Measurements from ENCODE around the gene FBRSL1. TPM values are rescaled to one million over a fixed set of nuclear protein-coding genes. Genes with fewer than 3 reads are reported as not detected.

Gene FBRSL1
- total and polyA plus RNA-seq, 9 donors: 6.9 to 72.9 (median 54.2) TPM

GRCh38 chr12:132503618-132504204, 13.8 kb downstream of the FBRSL1 start:
- Histone ChIP-seq H3K9me3 (replicated peaks; ENCODE audit: control insufficient read depth, low read depth, low read length) (no peaks in the 10 kb centered on the region), H3K4me3 (ENCODE audit: low read length) (no peak overlapping the region), H3K4me1 (ENCODE audit: control insufficient read depth, insufficient read depth, low read length) (peaks cover 89% of the 10 kb centered on the region), H3K27me3 (ENCODE audit: control insufficient read depth, insufficient read depth, low read length) (no peaks in the 10 kb centered on the region), H3K27ac (ENCODE audit: low read length) (no peak overlapping the region), H3K36me3 (ENCODE audit: control insufficient read depth, insufficient read depth, low read length) (peaks cover 8% of the 10 kb centered on the region)
- peak; percentile 78 for DNase-seq
- 30% methylated on average over 5 of the region's 5 CpGs for WGBS (ENCODE audit: insufficient coverage)

GRCh38 chr12:132505105-132505851, 15.3 kb downstream of the FBRSL1 start:
- Histone ChIP-seq H3K9me3 (replicated peaks; ENCODE audit: control insufficient read depth, low read depth, low read length) (no peaks in the 10 kb centered on the region), H3K27me3 (ENCODE audit: control insufficient read depth, insufficient read depth, low read length) (no peaks in the 10 kb centered on the region), H3K4me3 (ENCODE audit: low read length) (no peak overlapping the region), H3K4me1 (ENCODE audit: control insufficient read depth, insufficient read depth, low read length) (peaks cover 73% of the 10 kb centered on the region), H3K36me3 (ENCODE audit: control insufficient read depth, insufficient read depth, low read length) (peaks cover 14% of the 10 kb centered on the region), H3K27ac (ENCODE audit: low read length) (peak overlapping the region; percentile 45)
- WGBS (ENCODE audit: insufficient coverage): 68% methylated on average over 25 of the region's 27 CpGs
- no peak for DNase-seq

DNA sequence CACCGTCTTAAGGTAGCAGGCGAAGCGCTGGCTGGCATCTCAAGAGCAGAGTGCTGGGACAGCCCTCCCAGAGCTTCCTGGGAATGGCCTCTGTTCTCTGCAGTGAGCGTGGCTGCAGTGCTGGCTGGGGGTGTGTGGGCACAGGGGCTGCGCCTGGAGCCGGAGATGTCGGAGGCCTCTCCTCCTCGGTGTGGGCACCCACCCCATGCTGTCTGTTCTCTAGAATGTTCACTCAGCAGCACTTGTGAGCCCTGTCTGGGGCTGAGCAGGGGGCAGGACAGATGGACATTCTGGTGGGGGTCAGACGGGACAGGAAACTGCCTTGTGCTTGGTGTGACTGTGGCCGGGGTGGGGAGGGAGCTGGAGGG, 15.9 kb downstream of the FBRSL1 start:
- WGBS (ENCODE audit: insufficient coverage): 45% methylated on average over 5 of the region's 10 CpGs
- Histone ChIP-seq H3K4me1 (ENCODE audit: control insufficient read depth, insufficient read depth, low read length) (peaks cover 68% of the 10 kb centered on the region), H3K27me3 (ENCODE audit: control insufficient read depth, insufficient read depth, low read length) (no peaks in the 10 kb centered on the region), H3K27ac (ENCODE audit: low read length) (peak overlapping the region; percentile 45), H3K36me3 (ENCODE audit: control insufficient read depth, insufficient read depth, low read length) (peaks cover 19% of the 10 kb centered on the region), H3K4me3 (ENCODE audit: low read length) (no peak overlapping the region), H3K9me3 (replicated peaks; ENCODE audit: control insufficient read depth, low read depth, low read length) (no peaks in the 10 kb centered on the region)
- DNase-seq: no peak

DNA sequence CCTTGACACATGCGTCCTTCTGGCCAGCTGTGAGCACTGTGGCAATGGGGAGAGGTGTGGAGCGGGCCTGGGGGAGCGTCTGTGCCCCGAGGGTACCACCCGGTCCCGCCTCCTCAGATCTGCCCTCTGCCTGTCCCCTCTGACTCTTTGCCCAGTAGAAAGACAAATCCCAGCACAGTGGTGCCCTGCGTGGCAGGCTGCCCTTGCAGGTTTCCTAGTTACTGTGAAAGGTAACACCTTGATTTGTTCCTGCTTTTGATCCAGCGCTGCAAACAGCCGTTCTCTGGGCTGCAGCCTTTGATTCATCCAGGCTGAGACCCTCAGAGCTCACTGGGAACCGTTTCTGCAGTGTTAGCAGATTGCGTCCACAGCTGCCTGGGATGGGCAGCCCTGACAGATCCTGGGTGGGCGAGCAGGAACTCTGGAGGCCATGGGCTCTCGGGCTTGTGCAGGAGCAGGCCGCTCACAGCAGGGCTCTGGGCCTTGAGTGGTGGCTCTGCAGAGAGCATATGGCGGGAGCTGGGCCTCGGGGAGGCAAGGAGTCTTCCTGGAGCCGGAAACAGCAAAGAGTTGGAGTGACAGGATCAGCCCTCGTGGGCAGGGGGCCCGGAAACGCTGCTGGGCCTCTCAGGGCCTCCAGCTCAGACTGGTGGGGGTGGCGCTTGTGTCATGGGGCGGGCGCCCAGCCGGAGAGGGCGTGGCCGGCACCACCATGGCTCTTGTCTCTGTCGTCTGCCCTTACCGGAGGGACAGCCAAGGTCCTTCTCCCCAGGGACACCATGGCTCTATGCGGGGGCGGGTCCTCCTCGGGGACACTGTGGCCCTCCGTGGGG, 16.6 kb downstream of the FBRSL1 start:
- 14% methylated on average over 29 of the region's 32 CpGs for WGBS (ENCODE audit: insufficient coverage)
- H3K4me3 ChIP-seq (ENCODE audit: low read length): no peak overlapping the region
- H3K4me1 ChIP-seq (ENCODE audit: control insufficient read depth, insufficient read depth, low read length): peaks cover 65% of the 10 kb centered on the region
- DNase-seq: peak; percentile 91
- H3K36me3 ChIP-seq (ENCODE audit: control insufficient read depth, insufficient read depth, low read length): peaks cover 19% of the 10 kb centered on the region
- H3K27ac ChIP-seq (ENCODE audit: low read length): peak overlapping the region; percentile 87
- no peaks in the 10 kb centered on the region for H3K9me3 ChIP-seq (replicated peaks; ENCODE audit: control insufficient read depth, low read depth, low read length)
- H3K27me3 ChIP-seq (ENCODE audit: control insufficient read depth, insufficient read depth, low read length): no peaks in the 10 kb centered on the region

DNA sequence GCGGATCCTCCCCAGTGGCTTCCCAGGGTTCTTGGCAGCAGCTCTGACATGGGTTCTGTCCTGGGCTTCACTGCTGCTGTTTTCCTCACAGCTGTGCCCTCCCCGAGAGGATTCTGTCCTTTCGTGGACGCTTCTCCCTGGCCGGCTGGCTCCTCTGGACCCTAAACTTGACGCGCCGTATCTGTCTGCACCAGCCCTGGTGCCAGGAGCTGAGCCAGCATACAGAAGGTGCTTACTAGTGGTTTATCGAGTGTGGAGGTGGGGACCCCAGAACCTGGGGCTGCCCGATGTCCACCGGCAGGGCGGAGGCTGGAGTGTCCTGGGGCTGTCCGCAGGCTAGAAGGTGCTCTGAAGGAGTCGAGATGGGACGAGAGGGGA, 17.2 kb downstream of the FBRSL1 start:
- Histone ChIP-seq H3K9me3 (replicated peaks; ENCODE audit: control insufficient read depth, low read depth, low read length) (no peaks in the 10 kb centered on the region), H3K4me1 (ENCODE audit: control insufficient read depth, insufficient read depth, low read length) (peaks cover 63% of the 10 kb centered on the region), H3K27ac (ENCODE audit: low read length) (peak overlapping the region; percentile 87), H3K27me3 (ENCODE audit: control insufficient read depth, insufficient read depth, low read length) (no peaks in the 10 kb centered on the region), H3K4me3 (ENCODE audit: low read length) (no peak overlapping the region), H3K36me3 (ENCODE audit: control insufficient read depth, insufficient read depth, low read length) (peaks cover 23% of the 10 kb centered on the region)
- no peak for DNase-seq
- 65% methylated on average over 15 of the region's 15 CpGs for WGBS (ENCODE audit: insufficient coverage)

DNA sequence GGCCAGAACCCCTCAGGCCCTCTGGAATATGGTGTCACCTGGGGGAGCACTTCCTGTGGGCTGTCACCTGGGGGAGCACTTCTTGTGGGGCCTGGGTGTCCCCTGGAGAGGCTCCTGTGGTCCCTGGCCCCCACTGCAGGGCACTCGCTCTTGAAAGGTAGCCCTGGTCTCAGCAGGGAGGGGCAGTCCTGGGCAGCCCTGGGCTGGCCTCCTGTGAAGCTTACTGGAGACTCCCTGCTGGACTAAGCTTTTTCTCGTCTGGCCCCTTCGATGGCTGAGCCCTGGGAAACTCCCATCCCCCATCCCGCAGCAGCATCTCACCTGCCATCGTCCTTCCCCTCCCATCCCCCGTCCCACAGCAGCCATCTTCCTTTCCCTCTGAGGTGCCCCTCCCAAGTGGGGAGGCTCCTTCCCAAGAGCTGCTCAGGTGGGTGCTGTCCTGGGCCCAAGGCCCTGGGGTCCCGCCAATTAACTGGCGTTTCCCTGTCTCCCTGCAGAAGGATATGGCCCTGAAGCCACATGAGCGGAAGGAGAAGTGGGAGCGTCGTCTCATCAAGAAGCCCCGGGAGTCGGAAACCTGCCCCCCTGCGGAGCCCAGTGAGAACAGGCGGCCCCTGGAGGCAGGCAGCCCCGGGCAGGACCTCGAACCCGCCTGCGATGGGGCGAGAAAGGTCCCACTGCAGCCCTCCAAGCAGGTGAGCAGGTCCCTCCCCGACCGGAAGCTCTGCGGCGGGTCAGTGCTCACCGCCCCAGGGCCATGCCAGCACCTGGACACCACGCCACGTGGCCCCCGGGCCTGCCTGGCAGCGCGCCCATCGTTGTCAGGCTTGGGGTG, 17.9 kb downstream of the FBRSL1 start:
- 88% methylated on average over 28 of the region's 31 CpGs for WGBS (ENCODE audit: insufficient coverage)
- H3K36me3 ChIP-seq (ENCODE audit: control insufficient read depth, insufficient read depth, low read length): peaks cover 29% of the 10 kb centered on the region
- H3K27ac ChIP-seq (ENCODE audit: low read length): no peak overlapping the region
- H3K27me3 ChIP-seq (ENCODE audit: control insufficient read depth, insufficient read depth, low read length): no peaks in the 10 kb centered on the region
- H3K9me3 ChIP-seq (replicated peaks; ENCODE audit: control insufficient read depth, low read depth, low read length): no peaks in the 10 kb centered on the region
- peaks cover 64% of the 10 kb centered on the region for H3K4me1 ChIP-seq (ENCODE audit: control insufficient read depth, insufficient read depth, low read length)
- DNase-seq: no peak
- no peak overlapping the region for H3K4me3 ChIP-seq (ENCODE audit: low read length)

GRCh38 chr12:132508491-132508740, 18.5 kb downstream of the FBRSL1 start:
- 87% methylated on average over 16 of the region's 16 CpGs for WGBS (ENCODE audit: insufficient coverage)
- H3K4me3 ChIP-seq (ENCODE audit: low read length): no peak overlapping the region
- DNase-seq: no peak
- H3K4me1 ChIP-seq (ENCODE audit: control insufficient read depth, insufficient read depth, low read length): peaks cover 64% of the 10 kb centered on the region
- no peaks in the 10 kb centered on the region for H3K27me3 ChIP-seq (ENCODE audit: control insufficient read depth, insufficient read depth, low read length)
- H3K27ac ChIP-seq (ENCODE audit: low read length): no peak overlapping the region
- no peaks in the 10 kb centered on the region for H3K9me3 ChIP-seq (replicated peaks; ENCODE audit: control insufficient read depth, low read depth, low read length)
- peaks cover 31% of the 10 kb centered on the region for H3K36me3 ChIP-seq (ENCODE audit: control insufficient read depth, insufficient read depth, low read length)

- Histone ChIP-seq H3K27ac (ENCODE audit: low read length) (no peak overlapping the region), H3K9me3 (replicated peaks; ENCODE audit: control insufficient read depth, low read depth, low read length) (no peaks in the 10 kb centered on the region), H3K4me3 (ENCODE audit: low read length) (no peak overlapping the region), H3K4me1 (ENCODE audit: control insufficient read depth, insufficient read depth, low read length) (peaks cover 62% of the 10 kb centered on the region), H3K36me3 (ENCODE audit: control insufficient read depth, insufficient read depth, low read length) (peaks cover 31% of the 10 kb centered on the region), H3K27me3 (ENCODE audit: control insufficient read depth, insufficient read depth, low read length) (no peaks in the 10 kb centered on the region)
- no peak for DNase-seq
- 92% methylated on average over 51 of the region's 53 CpGs for WGBS (ENCODE audit: insufficient coverage)
Observed at GRCh38 chr12:132508860-132509732, 19.1 kb downstream of the FBRSL1 start.

- peaks cover 51% of the 10 kb centered on the region for H3K4me1 ChIP-seq (ENCODE audit: control insufficient read depth, insufficient read depth, low read length)
- H3K27me3 ChIP-seq (ENCODE audit: control insufficient read depth, insufficient read depth, low read length): no peaks in the 10 kb centered on the region
- WGBS (ENCODE audit: insufficient coverage): 89% methylated on average over 27 of the region's 33 CpGs
- H3K9me3 ChIP-seq (replicated peaks; ENCODE audit: control insufficient read depth, low read depth, low read length): no peaks in the 10 kb centered on the region
- peaks cover 31% of the 10 kb centered on the region for H3K36me3 ChIP-seq (ENCODE audit: control insufficient read depth, insufficient read depth, low read length)
- no peak for DNase-seq
- H3K4me3 ChIP-seq (ENCODE audit: low read length): no peak overlapping the region
- H3K27ac ChIP-seq (ENCODE audit: low read length): no peak overlapping the region
Observed at GRCh38 chr12:132510111-132510724, 20.3 kb downstream of the FBRSL1 start.

Measured in muscle of leg (tissue), 11 donors.